ENCODE results near the gene FSTL5. TPM values are rescaled to one million over a fixed set of nuclear protein-coding genes. Genes with fewer than 3 reads are reported as not detected.

The FSTL5 gene
- total RNA-seq, 1 experiment from 2014 or later = not detected

GRCh38 chr4:162131256-162131655 lies 32.5 kb downstream of the FSTL5 start:
- no TSS peak for BruUV-seq (replicated peaks)
- no peaks in the 10 kb centered on the region for H3K9me3 ChIP-seq (ENCODE audit: control insufficient read depth in 1 of 2, insufficient read depth in 1 of 2, low read depth in 1 of 2, low read length in 2 of 2)
- ChIA-PET CTCF (no interaction called here), POLR2A (no interaction called here), RAD21 (ENCODE audit: low non-redundant PET in 1 of 2, low total read pairs in 2 of 2, uncharacterized antibody in 2 of 2, unreplicated experiment in 2 of 2) (no interaction called here)
- TF ChIP-seq CTCF (IDR thresholded peaks at IDR 0.05 in 2 of 3, conservative IDR thresholded peaks at IDR 0.05 in 1 of 3; ENCODE audit: borderline replicate concordance in 1 of 3, insufficient read depth in 1 of 3, low read depth in 2 of 3, low read length in 2 of 3) (peak in 2 of 3 experiments; percentile 32 to 43; a peak in 3 of 6 replicates), EZH2 (IDR thresholded peaks at IDR 0.05) (no peak), RAD21 (IDR thresholded peaks at IDR 0.05; ENCODE audit: low read depth) (peak; percentile 29; the same call in 1 of the 2 replicates)
- H4K20me1 ChIP-seq (ENCODE audit: insufficient read depth) = no peaks in the 10 kb centered on the region; the same call in 1 of the 2 replicates
- H3K9me2 ChIP-seq (ENCODE audit: insufficient read depth) = no peaks in the 10 kb centered on the region
- H3K9ac ChIP-seq (ENCODE audit: low read length) = no peak overlapping the region
- no peaks in the 10 kb centered on the region for H3K36me3 ChIP-seq (ENCODE audit: control insufficient read depth in 1 of 2, insufficient read depth in 2 of 2, low read length in 2 of 2)
- no peak overlapping the region for H3K4me3 ChIP-seq (replicated peaks in 1 of 2; ENCODE audit: low read depth in 1 of 2, low read length in 2 of 2)
- H3K4me1 ChIP-seq (ENCODE audit: control insufficient read depth in 1 of 2, insufficient read depth in 2 of 2, low read length in 2 of 2) = no peaks in the 10 kb centered on the region
- no peak overlapping the region for H3K4me2 ChIP-seq (ENCODE audit: low read length)
- no peak for DNase-seq (ENCODE audit: low read depth, low spot score)
- H3K27me3 ChIP-seq (ENCODE audit: insufficient read depth, low read length) = no peaks in the 10 kb centered on the region
- intact Hi-C loops (cut with micrococcal nuclease) = loop anchor here (5.0 kb wide), 1 partner anchor 569 kb away; no protein-coding TSS in a partner anchor
- no peak overlapping the region for H3K27ac ChIP-seq (ENCODE audit: low read depth, low read length)
- peak overlapping the region; percentile 69 for H2AFZ ChIP-seq (ENCODE audit: low read depth, low read length, poor library complexity, severe bottlenecking)
- H3K79me2 ChIP-seq (ENCODE audit: insufficient read depth, low read length) = no peaks in the 10 kb centered on the region
- peak; percentile 67 for ATAC-seq

GRCh38 chr4:162126729-162127128 lies 37.1 kb downstream of the FSTL5 start:
- Histone ChIP-seq H3K27me3 (ENCODE audit: insufficient read depth, low read length) (no peaks in the 10 kb centered on the region), H2AFZ (ENCODE audit: low read depth, low read length, poor library complexity, severe bottlenecking) (peak overlapping the region; percentile 51), H3K4me3 (replicated peaks in 1 of 2; ENCODE audit: low read depth in 1 of 2, low read length in 2 of 2) (no peak overlapping the region), H3K36me3 (ENCODE audit: control insufficient read depth in 1 of 2, insufficient read depth in 2 of 2, low read length in 2 of 2) (no peaks in the 10 kb centered on the region), H3K4me1 (ENCODE audit: control insufficient read depth in 1 of 2, insufficient read depth in 2 of 2, low read length in 2 of 2) (no peaks in the 10 kb centered on the region), H3K79me2 (ENCODE audit: insufficient read depth, low read length) (no peaks in the 10 kb centered on the region), H3K4me2 (ENCODE audit: low read length) (no peak overlapping the region), H3K9ac (ENCODE audit: low read length) (no peak overlapping the region), H3K9me3 (ENCODE audit: control insufficient read depth in 1 of 2, insufficient read depth in 1 of 2, low read depth in 1 of 2, low read length in 2 of 2) (no peaks in the 10 kb centered on the region), H3K27ac (ENCODE audit: low read depth, low read length) (no peak overlapping the region), H4K20me1 (ENCODE audit: insufficient read depth) (no peaks in the 10 kb centered on the region; the same call in 1 of the 2 replicates), H3K9me2 (ENCODE audit: insufficient read depth) (no peaks in the 10 kb centered on the region)
- CTCF ChIA-PET = no interaction called here
- no peak for DNase-seq (ENCODE audit: low read depth, low spot score)
- intact Hi-C loops (cut with micrococcal nuclease) = no loop called here
- POLR2A ChIA-PET = no interaction called here
- RAD21 ChIA-PET (ENCODE audit: low non-redundant PET in 1 of 2, low total read pairs in 2 of 2, uncharacterized antibody in 2 of 2, unreplicated experiment in 2 of 2) = no interaction called here
- BruUV-seq (replicated peaks) = no TSS peak
- no peak for ATAC-seq
- TF ChIP-seq REST (IDR thresholded peaks at IDR 0.05; ENCODE audit: low read depth) (no peak), JUND (IDR thresholded peaks at IDR 0.05) (no peak), CTCF (IDR thresholded peaks at IDR 0.05 in 2 of 3, conservative IDR thresholded peaks at IDR 0.05 in 1 of 3; ENCODE audit: borderline replicate concordance in 1 of 3, insufficient read depth in 1 of 3, low read depth in 2 of 3, low read length in 2 of 3) (no peak), SRF (IDR thresholded peaks at IDR 0.05; ENCODE audit: low read depth) (no peak), SIN3A (IDR thresholded peaks at IDR 0.05; ENCODE audit: low read depth) (no peak), POLR2AphosphoS5 (IDR thresholded peaks at IDR 0.05; ENCODE audit: low read depth, low read length) (no peak), EZH2phosphoT487 (IDR thresholded peaks at IDR 0.05; ENCODE audit: borderline replicate concordance) (no peak), POLR2A (IDR thresholded peaks at IDR 0.05; ENCODE audit: borderline replicate concordance, extremely low read depth, insufficient read depth, insufficient read length) (no peak), CBX3 (IDR thresholded peaks at IDR 0.05; ENCODE audit: low read depth) (no peak), ATF3 (IDR thresholded peaks at IDR 0.05) (no peak), RAD21 (IDR thresholded peaks at IDR 0.05; ENCODE audit: low read depth) (no peak)
